Stomach (tissue), 4 donors: ENCODE measurements around the gene SNX30.

Source experiments
- POLR2A ChIP-seq, 4 donors: fragments of 450-650 bp; IDR thresholded peaks; one replicate each; pipeline ENCODE4 v1.6.1; 2016; ENCODE audit warnings: antibody characterized with exemption in 4 of 4, control low read depth in 2 of 4, mild to moderate bottlenecking in 1 of 4, moderate library complexity in 1 of 4
- POLR2AphosphoS5 ChIP-seq, 3 donors: sonication (generic); formaldehyde crosslinking; IDR thresholded peaks; one replicate each; pipeline ENCODE4 v1.6.1; 2016; ENCODE audit warnings: antibody characterized with exemption in 3 of 3
- TF ChIP-seq, protein P1 (sequence below), 7 experiments: fragments of 450-650 bp in 4 of 7; fragments of 200-600 bp in 3 of 7; sonication (generic) in 3 of 7; IDR thresholded peaks; one replicate each; pipeline ENCODE4 v1.5.1; 2016 to 2019; ENCODE audit warnings: antibody characterized with exemption in 7 of 7, control low read depth in 2 of 7, mild to moderate bottlenecking in 1 of 7

DNA sequence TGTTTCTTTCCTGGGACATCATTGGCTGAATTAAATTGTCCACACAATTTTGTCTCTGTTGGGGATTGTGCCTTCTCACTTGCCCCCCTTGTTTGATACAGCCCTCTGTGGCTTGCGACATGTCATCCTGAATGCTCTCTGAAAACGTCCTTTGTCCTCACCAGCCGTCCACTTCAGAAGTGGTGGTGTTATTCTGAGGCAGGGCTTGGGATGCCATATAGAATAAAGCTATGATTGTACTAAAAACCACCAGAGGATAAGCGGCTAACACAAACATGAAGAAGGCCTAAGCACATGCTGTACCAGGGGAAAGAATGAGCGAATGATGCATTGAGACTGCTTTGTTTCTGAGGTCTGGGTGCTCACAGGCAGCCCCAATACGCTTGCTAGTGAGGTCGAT is 3.5 kb upstream of the SNX30 start:
- TF ChIP-seq, protein P1, sequence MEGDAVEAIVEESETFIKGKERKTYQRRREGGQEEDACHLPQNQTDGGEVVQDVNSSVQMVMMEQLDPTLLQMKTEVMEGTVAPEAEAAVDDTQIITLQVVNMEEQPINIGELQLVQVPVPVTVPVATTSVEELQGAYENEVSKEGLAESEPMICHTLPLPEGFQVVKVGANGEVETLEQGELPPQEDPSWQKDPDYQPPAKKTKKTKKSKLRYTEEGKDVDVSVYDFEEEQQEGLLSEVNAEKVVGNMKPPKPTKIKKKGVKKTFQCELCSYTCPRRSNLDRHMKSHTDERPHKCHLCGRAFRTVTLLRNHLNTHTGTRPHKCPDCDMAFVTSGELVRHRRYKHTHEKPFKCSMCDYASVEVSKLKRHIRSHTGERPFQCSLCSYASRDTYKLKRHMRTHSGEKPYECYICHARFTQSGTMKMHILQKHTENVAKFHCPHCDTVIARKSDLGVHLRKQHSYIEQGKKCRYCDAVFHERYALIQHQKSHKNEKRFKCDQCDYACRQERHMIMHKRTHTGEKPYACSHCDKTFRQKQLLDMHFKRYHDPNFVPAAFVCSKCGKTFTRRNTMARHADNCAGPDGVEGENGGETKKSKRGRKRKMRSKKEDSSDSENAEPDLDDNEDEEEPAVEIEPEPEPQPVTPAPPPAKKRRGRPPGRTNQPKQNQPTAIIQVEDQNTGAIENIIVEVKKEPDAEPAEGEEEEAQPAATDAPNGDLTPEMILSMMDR (IDR thresholded peaks at IDR 0.05): no peak
- TF ChIP-seq POLR2A (IDR thresholded peaks at IDR 0.05) (no peak), POLR2AphosphoS5 (IDR thresholded peaks at IDR 0.05) (no peak)
